GM19238 (cell line): Measurements from ENCODE around the gene HLA-DOA.
A peak's percentile ranks its signal among the peaks of the same experiment; 100 is the strongest.

Experiments used
- DNase-seq: peaks from one replicate; pipeline ENCODE4 v3.0.0; 2011; ENCODE audit warnings: low spot score; ENCODE audit not compliant: insufficient read length

Gene HLA-DOA

GRCh38 chr6:32979720-32980487 lies 29.5 kb downstream of the HLA-DOA start:
- no peak for DNase-seq

GRCh38 chr6:32977953-32978324 lies 31.5 kb downstream of the HLA-DOA start:
- DNase-seq = no peak

GRCh38 chr6:32977272-32977952 lies 32.0 kb downstream of the HLA-DOA start:
- no peak for DNase-seq

GRCh38 chr6:32976334-32977069 lies 32.9 kb downstream of the HLA-DOA start:
- DNase-seq = no peak

- no peak for DNase-seq
These were observed 33.5 kb downstream of the HLA-DOA start for GRCh38 chr6:32975886-32976285.

- DNase-seq = no peak
These were observed 34.7 kb downstream of the HLA-DOA start for GRCh38 chr6:32974541-32975308.

- DNase-seq = no peak
These were observed 35.4 kb downstream of the HLA-DOA start for GRCh38 chr6:32974016-32974333.

GRCh38 chr6:32973144-32974015 lies 36.0 kb downstream of the HLA-DOA start:
- DNase-seq = no peak

- no peak for DNase-seq
These were observed 36.8 kb downstream of the HLA-DOA start for GRCh38 chr6:32972353-32973143.

GRCh38 chr6:32971581-32972352 lies 37.6 kb downstream of the HLA-DOA start:
- DNase-seq = peak; percentile 64

- DNase-seq = no peak
These were observed 38.2 kb downstream of the HLA-DOA start for GRCh38 chr6:32971242-32971580.

- DNase-seq = no peak
These were observed 38.8 kb downstream of the HLA-DOA start for GRCh38 chr6:32970413-32971241.

GRCh38 chr6:32969685-32970412 lies 39.5 kb downstream of the HLA-DOA start:
- DNase-seq = no peak

- DNase-seq = no peak
These were observed 40.3 kb downstream of the HLA-DOA start for GRCh38 chr6:32968867-32969684.

- DNase-seq = peak; percentile 67
These were observed 41.1 kb downstream of the HLA-DOA start, which contains the start of gene BRD2 for GRCh38 chr6:32968093-32968866. Gene BRD2 (plus strand): TSS chr6:32968594. CDS start chr6:32972899, 4,305 bp downstream.
